Measurements from ENCODE around the gene CTNNA2. TPM values are rescaled to one million over a fixed set of nuclear protein-coding genes. Genes with fewer than 3 reads are reported as not detected.

The CTNNA2 gene
- total RNA-seq, 1 donor from 2014 or later = 2.9 TPM

GRCh38 chr2:80059447-80059846, 546.6 kb downstream of the CTNNA2 start:
- Histone ChIP-seq H3K36me3 (no peaks in the 10 kb centered on the region), H3K9me3 (no peaks in the 10 kb centered on the region), H3K27ac (no peak overlapping the region), H3K4me1 (no peaks in the 10 kb centered on the region), H3K4me3 (no peak overlapping the region), H3K27me3 (no peaks in the 10 kb centered on the region)
- intact Hi-C loops (cut with DNase I) = no loop called here
- no peak for DNase-seq (ENCODE audit: extremely low spot score in 2 of 2)
- TF ChIP-seq CTCF (IDR thresholded peaks at IDR 0.05) = no peak
- TF ChIP-seq POLR2AphosphoS5 (IDR thresholded peaks at IDR 0.05; ENCODE audit: insufficient read depth in 1 of 2, low read depth in 1 of 2) = no peak
- TF ChIP-seq POLR2A (IDR thresholded peaks at IDR 0.05) = no peak

- H3K9me3 ChIP-seq = no peaks in the 10 kb centered on the region
- no peak overlapping the region for H3K4me3 ChIP-seq
- no peak for TF ChIP-seq POLR2AphosphoS5 (IDR thresholded peaks at IDR 0.05; ENCODE audit: insufficient read depth in 1 of 2, low read depth in 1 of 2)
- no peak overlapping the region for H3K27ac ChIP-seq
- no peaks in the 10 kb centered on the region for H3K36me3 ChIP-seq
- intact Hi-C loops (cut with DNase I) = no loop called here
- H3K4me1 ChIP-seq = no peaks in the 10 kb centered on the region
- no peak for DNase-seq (ENCODE audit: extremely low spot score in 2 of 2)
- no peaks in the 10 kb centered on the region for H3K27me3 ChIP-seq
Measured at GRCh38 chr2:80061881-80062280, 549.0 kb downstream of the CTNNA2 start.

- no peak overlapping the region for H3K27ac ChIP-seq
- TF ChIP-seq POLR2AphosphoS5 (IDR thresholded peaks at IDR 0.05; ENCODE audit: insufficient read depth in 1 of 2, low read depth in 1 of 2) = no peak
- TF ChIP-seq CTCF (IDR thresholded peaks at IDR 0.05) = no peak
- TF ChIP-seq POLR2A (IDR thresholded peaks at IDR 0.05) = no peak
- no peak overlapping the region for H3K4me3 ChIP-seq
- intact Hi-C loops (cut with DNase I) = no loop called here
- DNase-seq (ENCODE audit: extremely low spot score in 2 of 2) = no peak
- no peaks in the 10 kb centered on the region for H3K9me3 ChIP-seq
- H3K36me3 ChIP-seq = no peaks in the 10 kb centered on the region
- no peaks in the 10 kb centered on the region for H3K4me1 ChIP-seq
- no peaks in the 10 kb centered on the region for H3K27me3 ChIP-seq
Measured at GRCh38 chr2:80062298-80062697, 549.4 kb downstream of the CTNNA2 start.

- Histone ChIP-seq H3K9me3 (no peaks in the 10 kb centered on the region), H3K36me3 (no peaks in the 10 kb centered on the region), H3K4me3 (no peak overlapping the region), H3K27me3 (no peaks in the 10 kb centered on the region), H3K4me1 (no peaks in the 10 kb centered on the region), H3K27ac (no peak overlapping the region)
- intact Hi-C loops (cut with DNase I) = no loop called here
- DNase-seq (ENCODE audit: extremely low spot score in 2 of 2) = no peak
- TF ChIP-seq POLR2A (IDR thresholded peaks at IDR 0.05) = no peak
- TF ChIP-seq CTCF (IDR thresholded peaks at IDR 0.05) = no peak
- TF ChIP-seq POLR2AphosphoS5 (IDR thresholded peaks at IDR 0.05; ENCODE audit: insufficient read depth in 1 of 2, low read depth in 1 of 2) = no peak
Measured at GRCh38 chr2:80068038-80068731, 555.3 kb downstream of the CTNNA2 start.

GRCh38 chr2:80070587-80070986, 557.7 kb downstream of the CTNNA2 start:
- Histone ChIP-seq H3K9me3 (no peaks in the 10 kb centered on the region), H3K27me3 (no peaks in the 10 kb centered on the region), H3K36me3 (no peaks in the 10 kb centered on the region), H3K4me1 (no peaks in the 10 kb centered on the region), H3K4me3 (no peak overlapping the region), H3K27ac (no peak overlapping the region)
- intact Hi-C loops (cut with DNase I) = no loop called here
- TF ChIP-seq POLR2AphosphoS5 (IDR thresholded peaks at IDR 0.05; ENCODE audit: insufficient read depth in 1 of 2, low read depth in 1 of 2) (no peak), POLR2A (IDR thresholded peaks at IDR 0.05) (no peak), CTCF (IDR thresholded peaks at IDR 0.05) (no peak)
- DNase-seq (ENCODE audit: extremely low spot score in 2 of 2) = no peak

All from vagina (tissue), 2 donors.